ENCODE data around the gene TEDC2. TPM values are rescaled to one million over a fixed set of nuclear protein-coding genes. Genes with fewer than 3 reads are reported as not detected.
A peak's percentile ranks its signal among the peaks of the same experiment; 100 is the strongest.

Gene TEDC2
- total RNA-seq, 1 experiment from 2014 or later, result 35.5 TPM

- Histone ChIP-seq H3K9me3 (ENCODE audit: low read length) (no peaks in the 10 kb centered on the region), H2AFZ (ENCODE audit: low read length) (peak overlapping the region; percentile 97), H3F3A (ENCODE audit: low read length, unreplicated experiment) (no peaks in the 10 kb centered on the region), H3K9ac (ENCODE audit: low read length) (peak overlapping the region; percentile 71), H3K9me2 (replicated peaks; ENCODE audit: low read length) (no peaks in the 10 kb centered on the region), H3K27ac (ENCODE audit: low read length) (no peak overlapping the region), H3K36me3 (ENCODE audit: low read depth, low read length) (peaks cover 10% of the 10 kb centered on the region; the same call in 1 of the 2 replicates), H3K4me3 (ENCODE audit: low read length) (peak overlapping the region; percentile 77), H3K4me1 (ENCODE audit: insufficient read depth, low read length) (peaks cover 13% of the 10 kb centered on the region), H3K4me2 (ENCODE audit: low read length) (peak overlapping the region; percentile 92), H3K27me3 (ENCODE audit: low read length) (no peaks in the 10 kb centered on the region), H3K79me2 (ENCODE audit: low read length) (peaks cover 32% of the 10 kb centered on the region), H4K20me1 (ENCODE audit: low read length) (peaks cover 8% of the 10 kb centered on the region; the same call in 1 of the 2 replicates)
- intact Hi-C loops (cut with micrococcal nuclease), result no loop called here
- CTCF ChIA-PET, result no interaction called here
- ATAC-seq (peak; percentile 50), DNase-seq (peak; percentile 22)
- TF ChIP-seq EZH2phosphoT487 (IDR thresholded peaks at IDR 0.05; ENCODE audit: borderline replicate concordance, low read length), result no peak
- TF ChIP-seq CTCF (conservative IDR thresholded peaks at IDR 0.05; ENCODE audit: low read depth, low read length), result peak; percentile 34
- no peak for TF ChIP-seq EZH2 (IDR thresholded peaks at IDR 0.05; ENCODE audit: low read length, unreplicated experiment)
- TSS peak; percentile 79 for BruUV-seq (replicated peaks)
- POLR2A ChIA-PET (ENCODE audit: unreplicated experiment), result interaction anchor here (0.6 kb wide), 1 partner anchor 19 kb away, joined by 4 read pairs; no protein-coding TSS in a partner anchor
These were observed 31.7 kb upstream of the TEDC2 start for GRCh38 chr16:2428051-2428783.

GRCh38 chr16:2428784-2429033 is 31.2 kb upstream of the TEDC2 start:
- no TSS peak for BruUV-seq (replicated peaks)
- H3K79me2 ChIP-seq (ENCODE audit: low read length), result peaks cover 32% of the 10 kb centered on the region
- no peaks in the 10 kb centered on the region for H3F3A ChIP-seq (ENCODE audit: low read length, unreplicated experiment)
- no peaks in the 10 kb centered on the region for H3K27me3 ChIP-seq (ENCODE audit: low read length)
- no peak for DNase-seq
- no peaks in the 10 kb centered on the region for H3K9me2 ChIP-seq (replicated peaks; ENCODE audit: low read length)
- peak overlapping the region; percentile 97 for H2AFZ ChIP-seq (ENCODE audit: low read length)
- TF ChIP-seq EZH2 (IDR thresholded peaks at IDR 0.05; ENCODE audit: low read length, unreplicated experiment), result no peak
- TF ChIP-seq CTCF (conservative IDR thresholded peaks at IDR 0.05; ENCODE audit: low read depth, low read length), result 0 out of 2 replicates have a peak, but pooled peaks have one; percentile 7
- TF ChIP-seq EZH2phosphoT487 (IDR thresholded peaks at IDR 0.05; ENCODE audit: borderline replicate concordance, low read length), result no peak
- intact Hi-C loops (cut with micrococcal nuclease), result no loop called here
- peaks cover 8% of the 10 kb centered on the region; the same call in 1 of the 2 replicates for H4K20me1 ChIP-seq (ENCODE audit: low read length)
- H3K36me3 ChIP-seq (ENCODE audit: low read depth, low read length), result peaks cover 10% of the 10 kb centered on the region; the same call in 1 of the 2 replicates
- peak overlapping the region; percentile 71 for H3K9ac ChIP-seq (ENCODE audit: low read length)
- peak overlapping the region; percentile 92 for H3K4me2 ChIP-seq (ENCODE audit: low read length)
- H3K9me3 ChIP-seq (ENCODE audit: low read length), result no peaks in the 10 kb centered on the region
- H3K27ac ChIP-seq (ENCODE audit: low read length), result no peak overlapping the region
- ATAC-seq, result no peak; the same call in 1 of the 2 replicates
- CTCF ChIA-PET, result no interaction called here
- H3K4me3 ChIP-seq (ENCODE audit: low read length), result peak overlapping the region; percentile 77
- peaks cover 13% of the 10 kb centered on the region for H3K4me1 ChIP-seq (ENCODE audit: insufficient read depth, low read length)
- POLR2A ChIA-PET (ENCODE audit: unreplicated experiment), result no interaction called here

All from PC-3 (cell line).